ENCODE results near the gene RDH12.
"Not testable (repeated sequence)": the region's sequence is repeated elsewhere in the genome, so short reads cannot be mapped to it uniquely, and the experiment has no call there.

GRCh38 chr14:67719385-67719784 lies 17.7 kb downstream of the RDH12 start:
- not testable (repeated sequence) for TF ChIP-seq CTCF (IDR thresholded peaks at IDR 0.05); REST (IDR thresholded peaks at IDR 0.05; ENCODE audit: insufficient read depth in 1 of 2, low read depth in 2 of 2, low read length in 1 of 2); POLR2AphosphoS5 (IDR thresholded peaks at IDR 0.05; ENCODE audit: low read depth, low read length); TCF7L2 (IDR thresholded peaks at IDR 0.05; ENCODE audit: low read depth, low read length)
